GM21576 (cell line): ENCODE data around the gene WDPCP.

Experiments used
- ATAC-seq: cut with Tn5 transposase; IDR thresholded peaks from one replicate; pipeline ENCODE4 v1.9.1; 2021; ENCODE audit warnings: mild to moderate bottlenecking, moderate library complexity; ENCODE audit not compliant: unreplicated experiment

WDPCP gene

DNA sequence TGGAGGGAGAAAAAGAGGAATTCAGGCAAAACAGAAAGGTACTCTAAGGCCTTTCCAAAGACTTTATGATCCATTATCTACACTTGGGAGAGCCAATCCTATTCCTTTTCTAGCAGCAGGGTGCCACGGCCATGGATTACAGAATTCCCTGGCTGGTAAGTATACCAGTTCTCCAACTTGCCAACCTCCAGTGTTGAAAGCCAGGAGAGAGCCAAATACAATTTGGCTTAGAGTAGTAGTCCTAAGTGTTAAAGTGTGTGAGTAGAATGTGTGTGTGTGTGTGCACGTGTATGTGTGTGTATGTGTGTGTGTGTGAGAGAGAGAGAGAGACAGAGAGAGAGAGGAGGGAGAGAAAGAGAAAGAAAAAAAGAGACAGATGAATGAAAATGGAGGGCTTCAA, 43.3 kb downstream of the WDPCP start:
- ATAC-seq, result no peak

DNA sequence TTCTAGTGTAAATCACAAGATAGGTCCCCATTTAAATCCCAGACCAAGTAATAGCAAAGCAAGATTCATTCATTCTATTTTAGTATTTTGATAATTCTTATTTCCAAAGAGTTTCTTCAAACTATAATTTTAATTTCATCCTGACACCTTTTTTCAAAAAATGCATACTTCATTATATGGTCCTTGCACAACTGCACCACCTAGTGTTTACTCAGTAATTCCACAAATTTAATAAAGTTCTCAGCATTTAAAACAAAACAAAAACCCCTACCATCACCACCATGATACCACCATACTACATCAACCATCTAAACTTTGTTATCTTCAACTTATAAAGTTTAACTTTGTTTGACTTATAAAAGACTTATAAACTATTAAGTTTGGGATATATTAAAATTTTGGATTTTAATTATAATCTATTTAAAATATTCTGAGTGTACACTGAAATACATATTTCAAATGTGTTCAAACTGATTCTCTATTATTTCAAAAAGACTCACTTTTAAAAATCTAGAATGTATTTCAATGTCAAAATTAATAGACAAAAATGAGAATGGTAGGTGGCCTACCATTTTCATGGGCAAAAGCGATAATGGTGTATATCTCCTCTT, 44.2 kb downstream of the WDPCP start:
- ATAC-seq, result no peak

DNA sequence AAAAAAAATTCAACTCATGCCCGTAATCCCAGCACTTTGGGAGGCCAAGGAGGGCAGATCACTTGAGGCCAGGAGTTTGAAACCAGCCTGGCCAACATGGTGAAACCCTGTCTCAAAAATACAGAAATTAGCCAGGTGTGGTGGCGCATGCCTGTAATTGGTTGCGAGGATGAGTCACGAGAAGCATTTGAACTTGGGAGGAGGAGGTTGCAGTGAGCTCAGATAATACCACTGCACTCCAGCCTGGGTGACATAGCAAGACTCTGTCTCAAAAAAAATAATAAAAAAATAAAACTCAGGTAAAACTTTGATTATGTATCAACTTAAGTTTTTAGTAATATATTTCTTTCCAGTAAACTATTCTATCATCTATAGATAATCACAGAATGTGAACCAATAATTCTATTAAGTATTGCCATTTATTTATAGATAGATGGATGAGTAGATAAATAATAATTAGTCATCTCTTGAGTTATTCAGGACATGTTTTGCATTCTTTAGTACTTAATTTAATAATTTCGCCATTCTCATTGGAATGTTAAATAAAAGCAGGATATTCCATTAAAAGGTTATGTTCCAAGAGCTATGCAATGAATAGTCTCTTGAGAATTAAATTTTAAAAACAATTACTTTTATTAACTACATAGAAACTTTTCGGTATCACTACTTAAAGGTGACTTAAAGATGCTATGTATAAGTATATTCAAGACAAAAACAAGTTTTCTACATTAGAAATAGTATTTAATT, 48.7 kb downstream of the WDPCP start:
- no peak for ATAC-seq

DNA sequence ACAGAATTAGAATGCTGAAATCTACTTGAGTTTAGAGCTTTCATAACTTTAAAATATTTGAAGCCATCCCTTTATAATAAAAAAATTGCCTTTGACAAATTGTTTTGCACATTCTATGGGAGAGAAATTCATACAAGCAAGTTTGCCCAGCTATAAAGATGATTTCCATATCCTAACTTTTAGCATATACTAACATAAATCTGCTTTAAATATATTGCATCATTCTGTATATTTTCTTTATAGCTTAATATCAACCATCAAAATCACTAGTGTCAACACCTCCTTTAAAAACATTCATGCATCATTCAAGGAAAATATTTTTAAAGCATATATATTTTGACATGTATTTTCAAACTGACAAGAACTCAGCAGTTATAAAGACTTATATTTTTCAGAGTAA, 49.9 kb downstream of the WDPCP start:
- ATAC-seq, result no peak

GRCh38 chr2:63537306-63537705, 51.0 kb downstream of the WDPCP start:
- ATAC-seq, result no peak

- ATAC-seq, result no peak
These were observed 57.5 kb downstream of the WDPCP start for GRCh38 chr2:63530704-63531279.

GRCh38 chr2:63525905-63526304, 62.4 kb downstream of the WDPCP start:
- no peak for ATAC-seq

DNA sequence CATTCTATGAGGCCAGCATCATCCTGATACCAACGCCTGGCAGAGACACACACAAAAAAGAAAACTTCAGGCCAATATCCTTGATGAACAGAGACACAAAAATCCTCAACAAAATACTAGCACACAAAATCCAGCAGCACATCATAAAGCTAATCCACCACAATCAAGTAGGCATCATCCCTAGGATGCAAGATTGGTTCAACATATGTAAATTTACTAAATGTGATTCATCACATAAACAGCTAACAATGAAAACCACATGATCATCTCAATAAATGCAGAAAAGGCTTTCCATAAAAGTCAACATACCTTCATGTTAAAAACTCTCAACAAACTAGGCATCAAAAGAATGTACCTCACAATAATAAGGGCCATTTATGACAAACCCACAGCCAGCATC, 65.3 kb downstream of the WDPCP start:
- ATAC-seq, result no peak

- ATAC-seq, result no peak
These were observed 67.5 kb downstream of the WDPCP start for GRCh38 chr2:63520793-63521192.

DNA sequence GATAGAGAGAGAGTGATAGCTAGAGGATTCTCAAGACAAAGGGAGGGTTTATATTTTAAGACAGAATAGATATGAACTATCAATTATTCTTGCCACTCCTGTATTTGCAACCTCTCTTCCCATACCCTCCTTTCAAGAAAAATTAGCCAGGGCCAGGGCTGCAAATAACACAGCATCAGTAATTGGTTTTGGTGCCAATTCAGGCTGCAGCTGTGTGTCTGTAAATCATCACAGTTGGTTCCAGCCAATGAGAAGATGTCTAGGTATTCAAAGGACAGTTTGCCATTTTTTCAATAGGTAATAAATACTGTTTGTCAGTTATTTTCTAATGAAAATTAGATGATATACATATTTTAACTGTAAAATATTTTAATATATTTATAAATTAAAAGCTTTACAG, 73.5 kb downstream of the WDPCP start:
- no peak for ATAC-seq

GRCh38 chr2:63514237-63514716, 74.0 kb downstream of the WDPCP start:
- ATAC-seq, result no peak

GRCh38 chr2:63506320-63506719, 82.0 kb downstream of the WDPCP start:
- no peak for ATAC-seq

DNA sequence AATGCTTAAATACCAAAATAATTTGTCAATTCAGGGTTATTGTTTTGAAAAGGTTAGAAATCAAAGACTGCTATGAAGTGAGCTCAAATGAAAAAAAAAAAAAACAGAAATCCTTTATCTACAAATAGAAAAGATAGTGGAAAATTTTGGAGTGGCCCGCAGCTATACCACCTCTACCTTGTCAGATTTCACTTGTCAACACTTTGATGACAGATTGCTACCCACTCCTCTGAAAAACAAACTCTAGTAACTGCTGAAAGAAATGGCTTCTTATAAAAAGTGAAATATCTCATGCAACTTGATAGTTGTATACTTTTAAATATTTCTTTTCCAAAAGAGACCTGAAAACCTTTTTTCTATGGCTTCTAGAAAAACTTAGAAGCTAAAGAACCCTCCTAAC, 84.5 kb downstream of the WDPCP start:
- ATAC-seq, result no peak

DNA sequence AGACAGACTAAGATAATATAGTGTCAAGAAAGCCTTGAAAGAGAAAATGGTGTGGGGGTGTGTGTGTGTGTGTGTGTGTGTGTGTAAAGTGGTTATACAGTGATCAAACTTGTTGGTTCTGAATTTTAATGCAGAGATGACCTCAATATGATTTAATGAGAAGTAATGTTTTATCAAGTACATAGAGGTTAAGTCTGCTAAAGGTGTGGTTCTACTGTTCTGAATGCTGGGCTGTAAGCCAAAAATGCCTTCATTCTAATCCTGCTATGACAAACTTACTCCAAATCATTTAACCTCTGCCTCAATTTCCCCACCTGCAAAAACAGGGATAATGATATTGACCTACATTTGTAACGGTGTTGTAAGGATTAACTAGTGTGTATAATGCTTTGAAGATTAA, 87.9 kb downstream of the WDPCP start:
- ATAC-seq, result no peak

- ATAC-seq, result no peak
These were observed 90.7 kb downstream of the WDPCP start for GRCh38 chr2:63497576-63497975.

- ATAC-seq, result no peak
These were observed 93.3 kb downstream of the WDPCP start for GRCh38 chr2:63494968-63495367.

- no peak for ATAC-seq
These were observed 94.2 kb downstream of the WDPCP start for GRCh38 chr2:63494100-63494499.

DNA sequence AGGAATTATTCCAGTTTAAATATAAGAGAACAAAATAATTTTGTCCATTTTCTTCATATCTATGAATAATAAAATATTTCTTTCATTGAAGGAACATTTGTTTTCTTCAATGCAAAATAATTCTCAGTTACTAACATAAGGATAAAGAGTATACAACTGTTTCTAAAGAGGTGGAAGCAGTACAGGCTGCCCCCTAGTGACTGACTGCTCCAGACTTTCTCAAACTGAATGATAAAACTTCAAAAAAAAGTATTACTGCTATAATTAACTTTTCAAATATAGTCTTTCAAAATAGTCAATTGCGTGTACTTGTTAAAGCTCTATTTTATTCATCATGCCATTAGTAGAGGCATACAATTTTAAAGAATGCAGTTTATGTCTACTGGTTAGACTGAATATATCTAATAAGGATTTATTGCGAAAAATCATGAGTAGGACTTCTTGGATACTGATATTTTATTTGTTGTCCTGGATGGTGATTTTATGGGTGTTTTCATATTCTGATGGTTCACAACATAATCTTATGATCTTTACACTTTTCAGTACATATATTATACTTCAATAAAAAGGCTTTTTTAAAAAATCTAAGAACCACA, 100.1 kb downstream of the WDPCP start:
- no peak for ATAC-seq

DNA sequence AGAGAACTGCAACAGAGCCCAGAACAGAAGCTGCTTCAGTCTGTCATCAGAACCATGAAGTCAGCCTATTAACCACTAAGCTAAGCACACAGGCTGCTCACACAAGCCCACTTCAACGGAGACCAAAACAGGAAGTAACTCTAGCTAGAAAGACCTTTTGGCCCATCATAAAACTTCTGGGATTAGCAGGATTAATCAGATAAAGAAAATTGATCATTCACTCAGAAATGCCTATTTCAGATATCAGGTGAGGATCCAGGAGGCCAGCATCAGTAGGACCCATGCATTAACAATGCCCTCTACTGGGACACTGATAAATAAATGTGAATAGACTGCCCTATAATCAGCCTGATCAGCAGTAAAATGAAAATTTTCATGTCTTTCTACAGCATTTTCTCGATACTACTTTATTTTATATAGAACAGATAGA, 101.4 kb downstream of the WDPCP start:
- ATAC-seq, result no peak

- no peak for ATAC-seq
These were observed 103.4 kb downstream of the WDPCP start for GRCh38 chr2:63484901-63485300.

- no peak for ATAC-seq
These were observed 103.8 kb downstream of the WDPCP start for GRCh38 chr2:63484481-63484880.

- no peak for ATAC-seq
These were observed 110.6 kb downstream of the WDPCP start for GRCh38 chr2:63477686-63478085.
